Smooth muscle cell (in vitro differentiated cells): ENCODE results near the gene SERGEF. TPM values are rescaled to one million over a fixed set of nuclear protein-coding genes. Genes with fewer than 3 reads are reported as not detected.

ENCODE experiments used
- DNase-seq: peaks from one replicate; lab custom pipeline; 2025; ENCODE audit not compliant: unreplicated experiment; lab: John Stamatoyannopoulos, UW
- H2AFZ ChIP-seq: fragments of 200-600 bp; sonication (generic); 2 replicates; pipeline ENCODE4 v1.6.0; 2016; ENCODE audit warnings: antibody characterized with exemption, low read depth, mild to moderate bottlenecking
- H3F3A ChIP-seq: fragments of 200-600 bp; sonication (generic); 2 replicates; pipeline ENCODE4 v1.6.0; 2017; ENCODE audit warnings: antibody characterized with exemption, low read depth
- H3K27ac ChIP-seq: fragments of 200-600 bp; sonication (generic); 2 replicates; pipeline ENCODE4 v1.5.1; 2016; ENCODE audit warnings: low read depth, mild to moderate bottlenecking
- H3K27me3 ChIP-seq: fragments of 200-600 bp; sonication (generic); 2 replicates; pipeline ENCODE4 v1.6.1; 2016; ENCODE audit warnings: low read depth, mild to moderate bottlenecking
- H3K36me3 ChIP-seq: fragments of 200-600 bp; sonication (generic); 2 replicates; pipeline ENCODE4 v1.5.1; 2016; ENCODE audit warnings: low read depth
- H3K4me1 ChIP-seq: fragments of 200-600 bp; sonication (generic); 2 replicates; pipeline ENCODE4 v1.5.1; 2016; ENCODE audit warnings: low read depth
- H3K4me2 ChIP-seq: fragments of 200-600 bp; sonication (generic); 2 replicates; pipeline ENCODE4 v1.6.0; 2016; ENCODE audit warnings: mild to moderate bottlenecking
- H3K4me3 ChIP-seq: fragments of 200-600 bp; sonication (generic); 2 replicates; pipeline ENCODE4 v1.5.1; 2016; ENCODE audit warnings: mild to moderate bottlenecking
- H3K79me2 ChIP-seq: fragments of 200-600 bp; sonication (generic); 2 replicates; pipeline ENCODE4 v1.6.0; 2016; ENCODE audit warnings: low read depth, mild to moderate bottlenecking
- H3K9ac ChIP-seq: fragments of 200-600 bp; sonication (generic); 2 replicates; pipeline ENCODE4 v1.6.0; 2016; ENCODE audit warnings: low read depth
- H3K9me3 ChIP-seq: fragments of 200-600 bp; sonication (generic); replicated peaks from 2 replicates; pipeline ENCODE4 v1.5.1; 2016; ENCODE audit warnings: low read depth
- H4K20me1 ChIP-seq: fragments of 200-600 bp; sonication (generic); 2 replicates; pipeline ENCODE4 v1.6.0; 2016; ENCODE audit warnings: low read depth
- CTCF ChIP-seq: fragments of 200-600 bp; sonication (generic); IDR thresholded peaks from 2 replicates; pipeline ENCODE4 v1.5.1; 2017; ENCODE audit warnings: borderline replicate concordance, mild to moderate bottlenecking, antibody characterized with exemption; ENCODE audit not compliant: insufficient read depth, poor library complexity, severe bottlenecking
- WGBS: methylation state at CpG from one replicate; pipeline ENCODE4 v1.1.7; 2016; ENCODE audit warnings: low lambda C conversion rate; 5-methylcytosine and 5-hydroxymethylcytosine counted together
- polyA plus RNA-seq: library from polyadenylated mRNA; unstranded; fragments of >200 nt; fragmentation: Nextera tagmentation; extraction: Ambion mirVana; gene quantifications from 2 replicates; pipeline ENCODE4 v1.2.1, GENCODE V29; 2016
- total RNA-seq: library from RNA; depleted of rRNA; stranded (reverse); fragments of >200 nt; gene quantifications from 2 replicates; pipeline ENCODE4 v1.2.3, GENCODE V29; 2014

Gene SERGEF
- total and polyA plus RNA-seq, 2 experiments from 2014 or later = 4.9 to 7.4 TPM

GRCh38 chr11:17952487-17952886, 60.4 kb downstream of the SERGEF start:
- H3K79me2 ChIP-seq = no peaks in the 10 kb centered on the region
- H2AFZ ChIP-seq = no peak overlapping the region
- H3F3A ChIP-seq = no peaks in the 10 kb centered on the region
- H3K9ac ChIP-seq = no peak overlapping the region
- H4K20me1 ChIP-seq = no peaks in the 10 kb centered on the region
- no peaks in the 10 kb centered on the region for H3K27me3 ChIP-seq
- H3K4me3 ChIP-seq = no peak overlapping the region
- H3K36me3 ChIP-seq = no peaks in the 10 kb centered on the region
- no peak overlapping the region for H3K27ac ChIP-seq
- no peak overlapping the region for H3K4me2 ChIP-seq
- H3K9me3 ChIP-seq = no peaks in the 10 kb centered on the region
- no peaks in the 10 kb centered on the region for H3K4me1 ChIP-seq
- no peak for TF ChIP-seq CTCF
- no peak for DNase-seq
- WGBS = 88% methylated on average over 4 of the region's 4 CpGs

- H3K36me3 ChIP-seq = no peaks in the 10 kb centered on the region
- WGBS = 94% methylated on average over 3 of the region's 3 CpGs
- H3K27me3 ChIP-seq = no peaks in the 10 kb centered on the region
- no peak overlapping the region for H2AFZ ChIP-seq
- H3K4me3 ChIP-seq = no peak overlapping the region
- H4K20me1 ChIP-seq = no peaks in the 10 kb centered on the region
- no peak overlapping the region for H3K27ac ChIP-seq
- DNase-seq = no peak
- no peak overlapping the region for H3K9ac ChIP-seq
- no peaks in the 10 kb centered on the region for H3K9me3 ChIP-seq
- H3F3A ChIP-seq = no peaks in the 10 kb centered on the region
- no peaks in the 10 kb centered on the region for H3K79me2 ChIP-seq
- TF ChIP-seq CTCF = no peak
- no peak overlapping the region for H3K4me2 ChIP-seq
- H3K4me1 ChIP-seq = no peaks in the 10 kb centered on the region
These were observed 61.0 kb downstream of the SERGEF start for GRCh38 chr11:17951685-17952388.

- TF ChIP-seq CTCF = no peak
- Histone ChIP-seq H4K20me1 (no peaks in the 10 kb centered on the region), H3K27me3 (no peaks in the 10 kb centered on the region), H3K36me3 (no peaks in the 10 kb centered on the region), H3F3A (no peaks in the 10 kb centered on the region), H3K4me1 (no peaks in the 10 kb centered on the region), H3K4me3 (no peak overlapping the region), H2AFZ (no peak overlapping the region), H3K4me2 (no peak overlapping the region), H3K79me2 (no peaks in the 10 kb centered on the region), H3K9me3 (no peaks in the 10 kb centered on the region), H3K27ac (no peak overlapping the region), H3K9ac (no peak overlapping the region)
- WGBS = 92% methylated on average over 1 of the region's 1 CpG
- DNase-seq = no peak
These were observed 62.2 kb downstream of the SERGEF start for GRCh38 chr11:17950644-17951043.

- no peaks in the 10 kb centered on the region for H3K4me1 ChIP-seq
- H3K36me3 ChIP-seq = peaks cover 6% of the 10 kb centered on the region
- H3K9ac ChIP-seq = no peak overlapping the region
- H3K9me3 ChIP-seq = peaks cover 4% of the 10 kb centered on the region
- H3K4me2 ChIP-seq = no peak overlapping the region
- no peak for TF ChIP-seq CTCF
- H3K27me3 ChIP-seq = no peaks in the 10 kb centered on the region
- H3K4me3 ChIP-seq = no peak overlapping the region
- no peaks in the 10 kb centered on the region for H3F3A ChIP-seq
- no peaks in the 10 kb centered on the region for H4K20me1 ChIP-seq
- no peak for DNase-seq
- no peaks in the 10 kb centered on the region for H3K79me2 ChIP-seq
- no peak overlapping the region for H3K27ac ChIP-seq
- WGBS = 96% methylated on average over 6 of the region's 6 CpGs
- no peak overlapping the region for H2AFZ ChIP-seq
These were observed 64.6 kb downstream of the SERGEF start for GRCh38 chr11:17948296-17948695.
